Spleen (tissue), 7 donors: Measurements from ENCODE around the gene UGP2.

Experiments used
- CTCF ChIP-seq, 11 experiments: fragments of 200-600 bp in 7 of 11; fragments of 450-650 bp in 4 of 11; sonication (generic) in 4 of 11; IDR thresholded peaks in 8 of 11; conservative IDR thresholded peaks in 3 of 11; 1 replicate in 7 of 11; 2 replicates in 4 of 11; pipeline versions ENCODE4 v1.4.0 to v1.8.0; 2016 to 2021; ENCODE audit warnings: antibody characterized with exemption in 11 of 11, inconsistent platforms in 4 of 11, mild to moderate bottlenecking in 1 of 11
- POLR2AphosphoS5 ChIP-seq, 3 donors: sonication (generic); formaldehyde crosslinking; IDR thresholded peaks; one replicate each; pipeline ENCODE4 v1.5.1; 2017; ENCODE audit warnings: antibody characterized with exemption in 3 of 3
- donor health status: DM: no; HTN: no; CAD: no; lungs with moderate emphysema.
- donor health status: DM: no; HTN: no; CAD: no.
- donor health status: DM: no; HTN: no; CAD: no.

GRCh38 chr2:63831176-63831575 is 10.5 kb upstream of the UGP2 start:
- TF ChIP-seq POLR2AphosphoS5 (IDR thresholded peaks at IDR 0.05): no peak
- no peak for TF ChIP-seq CTCF (IDR thresholded peaks at IDR 0.05 in 8 of 11, conservative IDR thresholded peaks at IDR 0.05 in 3 of 11)
